Measurements from ENCODE around the gene HOXA11. TPM values are rescaled to one million over a fixed set of nuclear protein-coding genes. Genes with fewer than 3 reads are reported as not detected.

Gene HOXA11
- polyA plus RNA-seq, 1 of the 3 experiments (the other 2 are of a cell fraction) = not detected

DNA sequence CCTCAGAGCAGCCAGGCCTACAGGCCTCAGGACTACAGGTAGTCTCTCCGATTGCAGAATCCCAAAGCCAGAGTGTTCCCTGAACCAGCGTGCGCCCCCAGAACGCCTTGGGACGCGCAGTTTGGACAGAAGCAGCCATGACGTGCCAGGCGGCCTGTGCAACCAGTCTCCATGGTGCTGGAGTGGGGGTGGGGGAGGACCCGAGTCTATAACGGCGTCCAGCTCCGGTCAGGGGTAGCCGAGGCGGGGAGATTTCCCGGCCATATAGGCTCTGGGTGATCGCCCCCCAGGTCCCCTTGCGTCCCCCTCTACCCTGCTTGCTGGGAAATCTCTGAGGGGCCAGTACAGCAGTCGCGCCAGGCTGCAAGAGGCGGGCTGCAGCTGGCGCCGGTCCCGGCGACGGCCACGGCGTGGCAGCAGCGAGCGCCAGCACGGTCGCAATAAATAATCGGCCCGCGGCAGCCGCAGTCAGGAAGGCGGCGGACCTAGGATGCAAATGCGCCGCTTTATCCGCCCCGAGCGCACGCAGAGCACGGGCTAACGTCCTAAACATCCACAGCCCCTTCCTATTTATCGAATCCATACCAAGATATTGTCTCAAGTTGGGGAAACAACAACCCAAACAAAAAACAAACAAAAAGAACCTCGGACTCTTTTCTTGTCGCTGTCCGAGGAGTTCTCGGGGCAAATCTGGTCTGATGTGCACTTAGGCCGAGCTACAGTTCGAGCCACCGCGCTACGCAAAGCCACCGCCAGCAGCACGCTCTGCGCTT is 34.3 kb downstream of the HOXA11 start:
- H3K36me3 ChIP-seq (replicated peaks in 1 of 2; ENCODE audit: control insufficient read depth in 1 of 2, insufficient read depth in 2 of 2, low read length in 1 of 2) = no peaks in the 10 kb centered on the region
- POLR2A ChIA-PET = no interaction called here
- WGBS (ENCODE audit: low lambda C conversion rate) = 3% methylated on average over 51 of the region's 58 CpGs
- H3K4me1 ChIP-seq (ENCODE audit: control insufficient read depth in 1 of 2, insufficient read depth in 2 of 2, low read depth in 1 of 2, low read length in 1 of 2) = peaks cover 0 to 9% of the 10 kb centered on the region in 2 experiments; a peak in 1 of 4 replicates
- H3K9ac ChIP-seq = no peak overlapping the region
- H3K4me2 ChIP-seq = peak overlapping the region; percentile 76
- no peak overlapping the region for H3K27ac ChIP-seq (ENCODE audit: low read depth in 2 of 2, low read length in 1 of 2)
- no peaks in the 10 kb centered on the region for H3K79me2 ChIP-seq (ENCODE audit: insufficient read depth)
- CTCF ChIA-PET = interaction anchor here (0.6 to 10.9 kb wide), 54 partner anchors 8 to 1258 kb away, joined by 3 to 270 read pairs (median 4); partner anchors contain the start of genes HOXA10, HOXA13, HOXA4 and HOXA7
- H2AFZ ChIP-seq (ENCODE audit: low read depth) = peak overlapping the region; percentile 73; the same call in 1 of the 2 replicates
- H3K4me3 ChIP-seq (ENCODE audit: low read depth in 2 of 2, low read length in 1 of 2) = peak overlapping the region; percentile 32 to 63
- no peaks in the 10 kb centered on the region for H3K9me2 ChIP-seq
- H3K9me3 ChIP-seq = no peaks in the 10 kb centered on the region
- peaks cover 100% of the 10 kb centered on the region for H3K27me3 ChIP-seq (ENCODE audit: insufficient read depth)
- DNase-seq = peak; percentile 96
- H4K20me1 ChIP-seq (ENCODE audit: insufficient read depth) = peaks cover 6% of the 10 kb centered on the region; the same call in 1 of the 2 replicates
- no peaks in the 10 kb centered on the region for H3F3A ChIP-seq (replicated peaks; ENCODE audit: insufficient read depth)
- TF ChIP-seq GATA2 (CRISPR knock-in tag; IDR thresholded peaks at IDR 0.05) (no peak), GABPA (IDR thresholded peaks at IDR 0.05; ENCODE audit: low read depth) (no peak), EP300 (IDR thresholded peaks at IDR 0.05; ENCODE audit: borderline replicate concordance in 1 of 2, low read depth in 1 of 2, low read length in 1 of 2) (peak in 1 of 2 experiments; percentile 40; a peak in 1 of 4 replicates), TAF1 (IDR thresholded peaks at IDR 0.05; ENCODE audit: borderline replicate concordance, low read depth, low read length) (no peak), POLR2AphosphoS5 (IDR thresholded peaks at IDR 0.05; ENCODE audit: low read depth, low read length) (no peak), FOSL2 (IDR thresholded peaks at IDR 0.05; ENCODE audit: borderline replicate concordance, low read depth) (no peak), FOXM1 (IDR thresholded peaks at IDR 0.05; ENCODE audit: low read depth) (no peak), ELF1 (IDR thresholded peaks at IDR 0.05) (no peak), FOXJ3 (CRISPR knock-in tag; IDR thresholded peaks at IDR 0.05) (no peak), NFIC (IDR thresholded peaks at IDR 0.05; ENCODE audit: borderline replicate concordance) (no peak), RCOR1 (IDR thresholded peaks at IDR 0.05; ENCODE audit: low read length) (0 out of 2 replicates have a peak, but pooled peaks have one; percentile 43), MEF2A (IDR thresholded peaks at IDR 0.05; ENCODE audit: borderline replicate concordance, low read depth) (no peak), YY1 (IDR thresholded peaks at IDR 0.05; ENCODE audit: low read depth) (0 out of 2 replicates have a peak, but pooled peaks have one; percentile 36), MAX (IDR thresholded peaks at IDR 0.05; ENCODE audit: low read depth) (peak; percentile 32; the same call in 1 of the 2 replicates), SMC3 (IDR thresholded peaks at IDR 0.05; ENCODE audit: low read depth, low read length) (peak; percentile 68), JUND (IDR thresholded peaks at IDR 0.05) (no peak), CHD2 (IDR thresholded peaks at IDR 0.05; ENCODE audit: low read length, partially characterized antibody) (peak; percentile 19), EZH2phosphoT487 (IDR thresholded peaks at IDR 0.05; ENCODE audit: borderline replicate concordance, low read depth) (peak; percentile 87; the same call in 1 of the 2 replicates), SIN3A (IDR thresholded peaks at IDR 0.05; ENCODE audit: borderline replicate concordance, low read depth, low read length) (no peak), NRF1 (IDR thresholded peaks at IDR 0.05; ENCODE audit: low read depth, low read length) (no peak), TCF12 (IDR thresholded peaks at IDR 0.05) (no peak), RFX5 (IDR thresholded peaks at IDR 0.05; ENCODE audit: low read length) (no peak), REST (IDR thresholded peaks at IDR 0.05; ENCODE audit: low read depth, low read length) (peak; percentile 81), PBX3 (IDR thresholded peaks at IDR 0.05) (peak; percentile 95)
- TF ChIP-seq, protein P1, sequence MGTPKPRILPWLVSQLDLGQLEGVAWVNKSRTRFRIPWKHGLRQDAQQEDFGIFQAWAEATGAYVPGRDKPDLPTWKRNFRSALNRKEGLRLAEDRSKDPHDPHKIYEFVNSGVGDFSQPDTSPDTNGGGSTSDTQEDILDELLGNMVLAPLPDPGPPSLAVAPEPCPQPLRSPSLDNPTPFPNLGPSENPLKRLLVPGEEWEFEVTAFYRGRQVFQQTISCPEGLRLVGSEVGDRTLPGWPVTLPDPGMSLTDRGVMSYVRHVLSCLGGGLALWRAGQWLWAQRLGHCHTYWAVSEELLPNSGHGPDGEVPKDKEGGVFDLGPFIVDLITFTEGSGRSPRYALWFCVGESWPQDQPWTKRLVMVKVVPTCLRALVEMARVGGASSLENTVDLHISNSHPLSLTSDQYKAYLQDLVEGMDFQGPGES (IDR thresholded peaks at IDR 0.05; ENCODE audit: low read depth, low read length) = no peak
- TF ChIP-seq, protein P2, sequence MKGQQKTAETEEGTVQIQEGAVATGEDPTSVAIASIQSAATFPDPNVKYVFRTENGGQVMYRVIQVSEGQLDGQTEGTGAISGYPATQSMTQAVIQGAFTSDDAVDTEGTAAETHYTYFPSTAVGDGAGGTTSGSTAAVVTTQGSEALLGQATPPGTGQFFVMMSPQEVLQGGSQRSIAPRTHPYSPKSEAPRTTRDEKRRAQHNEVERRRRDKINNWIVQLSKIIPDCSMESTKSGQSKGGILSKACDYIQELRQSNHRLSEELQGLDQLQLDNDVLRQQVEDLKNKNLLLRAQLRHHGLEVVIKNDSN (IDR thresholded peaks at IDR 0.05; ENCODE audit: borderline replicate concordance, low read depth) = no peak
